Right lobe of liver (tissue), 4 donors: ENCODE data around the gene RPLP2.

Source experiments
- CTCF ChIP-seq, 4 donors: fragments of 200-600 bp in 3 of 4; fragments of 450-650 bp in 1 of 4; IDR thresholded peaks; one replicate each; pipeline versions ENCODE4 v1.5.1 to v1.8.0; 2016 to 2022; ENCODE audit warnings: antibody characterized with exemption in 4 of 4, mild to moderate bottlenecking in 2 of 4
- POLR2A ChIP-seq: fragments of 450-650 bp; IDR thresholded peaks from one replicate; pipeline ENCODE4 v1.6.1; 2017; ENCODE audit warnings: antibody characterized with exemption, mild to moderate bottlenecking
- donor health status: DM: no; HTN: no; CAD: no.
- donor health status: DM: no; HTN: no; CAD: no.
- donor health status: DM: no; HTN: yes; CAD: no.

- TF ChIP-seq CTCF (IDR thresholded peaks at IDR 0.05) (no peak), POLR2A (no peak)
Measured at GRCh38 chr11:831118-831864, 21.5 kb downstream of the RPLP2 start.
